Esophagus (tissue), 2 donors: ENCODE measurements around the gene CD3D. TPM values are rescaled to one million over a fixed set of nuclear protein-coding genes. Genes with fewer than 3 reads are reported as not detected.
A peak's percentile ranks its signal among the peaks of the same experiment; 100 is the strongest.
"Not testable (repeated sequence)": the region's sequence is repeated elsewhere in the genome, so short reads cannot be mapped to it uniquely, and the experiment has no call there.

Experiments
- H3K27ac ChIP-seq, 2 donors: one replicate each; pipeline ENCODE4 v1.5.1; 2013; ENCODE audit warnings: low read depth in 2 of 2, mild to moderate bottlenecking in 2 of 2, inconsistent platforms in 1 of 2, low read length in 1 of 2, moderate library complexity in 1 of 2
- H3K27me3 ChIP-seq, 2 donors: one replicate each; pipeline ENCODE4 v1.6.1; 2013; ENCODE audit warnings: low read length in 2 of 2, control low read depth in 1 of 2, mild to moderate bottlenecking in 1 of 2; ENCODE audit not compliant: insufficient read depth in 2 of 2, control insufficient read depth in 1 of 2
- H3K36me3 ChIP-seq, 2 donors: one replicate each; pipeline ENCODE4 v1.6.1; 2013; ENCODE audit warnings: low read length in 1 of 2; ENCODE audit not compliant: control insufficient read depth in 2 of 2, insufficient read depth in 2 of 2
- H3K4me1 ChIP-seq, 2 donors: one replicate each; pipeline ENCODE4 v1.6.1; 2013; ENCODE audit warnings: low read length in 1 of 2; ENCODE audit not compliant: control insufficient read depth in 2 of 2, insufficient read depth in 2 of 2
- H3K4me3 ChIP-seq, 2 donors: one replicate each; pipeline ENCODE4 v1.5.1; 2013; ENCODE audit warnings: low read length in 2 of 2, mild to moderate bottlenecking in 2 of 2, low read depth in 1 of 2, moderate library complexity in 1 of 2
- H3K9me3 ChIP-seq, 2 donors: one replicate each; pipeline ENCODE4 v1.6.1; 2013; ENCODE audit warnings: mild to moderate bottlenecking in 2 of 2, low read depth in 1 of 2, low read length in 1 of 2, moderate library complexity in 1 of 2; ENCODE audit not compliant: control insufficient read depth in 2 of 2, insufficient read depth in 1 of 2
- WGBS, 2 donors: extraction: QIAGEN DNeasy Blood & Tissue Kit; methylation state at CpG; one replicate each; pipeline ENCODE4 v1.1.7; 2013; 5-methylcytosine and 5-hydroxymethylcytosine counted together
- polyA plus RNA-seq, 2 donors: library from polyadenylated mRNA; stranded (reverse); fragments of 200-250 nt; gene quantifications; one replicate each; pipeline ENCODE4 v1.2.3, GENCODE V29; 2013
- donor health status: healthy with polysubstance abuse.
- donor health status: Bipolar disorder and iron deficiency.

The CD3D gene
- polyA plus RNA-seq, 2 donors, result 2.2 to 5.3 TPM

GRCh38 chr11:118310271-118310670, 32.2 kb downstream of the CD3D start:
- peaks cover 0 to 4% of the 10 kb centered on the region in 2 donors for H3K27me3 ChIP-seq
- peaks cover 0 to 2% of the 10 kb centered on the region in 2 donors for H3K4me1 ChIP-seq
- H3K36me3 ChIP-seq, result no peaks in the 10 kb centered on the region
- H3K4me3 ChIP-seq, result no peak overlapping the region
- H3K9me3 ChIP-seq, result no peaks in the 10 kb centered on the region
- H3K27ac ChIP-seq, result no peak overlapping the region
- WGBS, 2 donors, result 87 to 89% methylated on average over 3 of the region's 3 CpGs

- 87% methylated on average over 5 of the region's 5 CpGs for WGBS, 2 donors
- not testable (repeated sequence) for H3K36me3 ChIP-seq, H3K9me3 ChIP-seq, H3K27ac ChIP-seq, H3K4me1 ChIP-seq, H3K4me3 ChIP-seq, H3K27me3 ChIP-seq
Measured at GRCh38 chr11:118308995-118309528, 33.4 kb downstream of the CD3D start.

- WGBS, 2 donors, result 69 to 75% methylated on average over 2 of the region's 2 CpGs
Measured at GRCh38 chr11:118306556-118306955, 35.9 kb downstream of the CD3D start.

GRCh38 chr11:118305726-118306125, 36.8 kb downstream of the CD3D start:
- Histone ChIP-seq H3K9me3 (no peaks in the 10 kb centered on the region), H3K4me3 (no peak overlapping the region)

More at GRCh38 chr11:118306556-118306955, 35.9 kb downstream of the CD3D start:
- no peaks in the 10 kb centered on the region for H3K27me3 ChIP-seq
- no peaks in the 10 kb centered on the region for H3K9me3 ChIP-seq
- no peak overlapping the region for H3K4me3 ChIP-seq
- no peaks in the 10 kb centered on the region for H3K4me1 ChIP-seq
- no peak overlapping the region for H3K27ac ChIP-seq
- H3K36me3 ChIP-seq, result no peaks in the 10 kb centered on the region

GRCh38 chr11:118304568-118305248, 37.8 kb downstream of the CD3D start, which contains the start of gene CD3E:
CD3E (plus strand) TSS chr11:118304730; CDS start chr11:118304953, 223 bp downstream.
- Histone ChIP-seq H3K4me1 (no peaks in the 10 kb centered on the region), H3K27me3 (no peaks in the 10 kb centered on the region), H3K36me3 (no peaks in the 10 kb centered on the region), H3K9me3 (no peaks in the 10 kb centered on the region), H3K4me3 (peak within 1 kb of the TSS in 1 of 2 donors; percentile 16), H3K27ac (peak within 1 kb of the TSS in 1 of 2 donors; percentile 10)
- WGBS, 2 donors, result 67 to 76% methylated on average over 8 of the region's 8 CpGs

More at GRCh38 chr11:118305726-118306125, 36.8 kb downstream of the CD3D start:
- Histone ChIP-seq H3K27ac (no peak overlapping the region), H3K36me3 (no peaks in the 10 kb centered on the region), H3K27me3 (no peaks in the 10 kb centered on the region), H3K4me1 (no peaks in the 10 kb centered on the region)
- WGBS, 2 donors, result 62 to 72% methylated on average over 8 of the region's 8 CpGs

GRCh38 chr11:118304227-118304567, 38.3 kb downstream of the CD3D start:
- Histone ChIP-seq H3K4me3 (no peak overlapping the region), H3K27ac (no peak overlapping the region), H3K9me3 (no peaks in the 10 kb centered on the region), H3K4me1 (no peaks in the 10 kb centered on the region), H3K36me3 (no peaks in the 10 kb centered on the region), H3K27me3 (no peaks in the 10 kb centered on the region)
- WGBS, 2 donors, result 78 to 82% methylated on average over 1 of the region's 1 CpG

GRCh38 chr11:118301600-118302195, 40.8 kb downstream of the CD3D start:
- no peaks in the 10 kb centered on the region for H3K9me3 ChIP-seq
- H3K4me3 ChIP-seq, result no peak overlapping the region
- H3K27me3 ChIP-seq, result no peaks in the 10 kb centered on the region
- H3K36me3 ChIP-seq, result no peaks in the 10 kb centered on the region
- no peak overlapping the region for H3K27ac ChIP-seq
- H3K4me1 ChIP-seq, result no peaks in the 10 kb centered on the region
- 67 to 71% methylated on average over 8 of the region's 8 CpGs for WGBS, 2 donors

GRCh38 chr11:118295815-118296454, 46.6 kb downstream of the CD3D start:
- H3K27ac ChIP-seq, result no peak overlapping the region
- no peaks in the 10 kb centered on the region for H3K9me3 ChIP-seq
- no peaks in the 10 kb centered on the region for H3K27me3 ChIP-seq
- H3K4me3 ChIP-seq, result no peak overlapping the region
- 43% methylated on average over 3 of the region's 3 CpGs for WGBS, 2 donors
- H3K36me3 ChIP-seq, result no peaks in the 10 kb centered on the region
- H3K4me1 ChIP-seq, result no peaks in the 10 kb centered on the region

- Histone ChIP-seq H3K36me3 (no peaks in the 10 kb centered on the region), H3K9me3 (no peaks in the 10 kb centered on the region), H3K27me3 (no peaks in the 10 kb centered on the region), H3K4me1 (no peaks in the 10 kb centered on the region), H3K4me3 (no peak overlapping the region), H3K27ac (no peak overlapping the region)
- WGBS, 2 donors, result 67 to 77% methylated on average over 5 of the region's 5 CpGs
Measured at GRCh38 chr11:118295199-118295598, 47.3 kb downstream of the CD3D start.
